Caco-2 (cell line): ENCODE data around the gene NUSAP1. TPM values are rescaled to one million over a fixed set of nuclear protein-coding genes. Genes with fewer than 3 reads are reported as not detected.

Source experiments
- BruUV-seq: library from RNA; stranded (reverse); fragments of 400-500 nt; replicated peaks from 2 replicates; lab custom pipeline; 2021; lab: Mats Ljungman, UMichigan
- CTCF ChIA-PET: fragments of 300-600 bp; sonication (Branson Sonifier 250); formaldehyde crosslinking; loops from one replicate; lab custom pipeline; 2022; ENCODE audit warnings: antibody characterized with exemption; lab: Charles Lee
- POLR2A ChIA-PET: fragments of 300-600 bp; sonication (Branson Sonifier 250); formaldehyde crosslinking; loops from one replicate; lab custom pipeline; 2022; ENCODE audit warnings: antibody characterized with exemption; lab: Charles Lee
- DNase-seq, 2 experiments: peaks; one replicate each; pipeline versions ENCODE4 v3.0.0 to v3.0.0-alpha.2; 2020 to 2022
- H3K27me3 ChIP-seq: replicated peaks from 2 replicates; pipeline ENCODE4 v1.6.0; 2011; ENCODE audit warnings: low read length; ENCODE audit not compliant: control insufficient read depth, insufficient read depth
- H3K36me3 ChIP-seq: 2 replicates; pipeline ENCODE4 v1.5.1; 2011; ENCODE audit warnings: low read length; ENCODE audit not compliant: control insufficient read depth, insufficient read depth
- H3K4me1 ChIP-seq: fragments of 250-450 bp; sonication (Bioruptor Pico); 2 replicates; pipeline ENCODE4 v1.5.1; 2020; ENCODE audit warnings: mild to moderate bottlenecking
- H3K4me3 ChIP-seq: 2 replicates; pipeline ENCODE4 v1.5.1; 2011; ENCODE audit warnings: low read depth, mild to moderate bottlenecking, control low read depth, low read length
- H3K9me3 ChIP-seq: fragments of 250-450 bp; sonication (Bioruptor Pico); 2 replicates; pipeline ENCODE4 v1.5.1; 2020; ENCODE audit warnings: mild to moderate bottlenecking, moderate library complexity
- H3K27ac Mint-ChIP-seq: one replicate; pipeline ENCODE4 v1.8.0; 2022; ENCODE audit warnings: mixed read lengths; ENCODE audit not compliant: unreplicated experiment
- H3K27me3 Mint-ChIP-seq: one replicate; pipeline ENCODE4 v1.8.0; 2022; ENCODE audit warnings: mixed read lengths; ENCODE audit not compliant: insufficient read depth, unreplicated experiment
- H3K36me3 Mint-ChIP-seq: one replicate; pipeline ENCODE4 v1.8.0; 2022; ENCODE audit warnings: mild to moderate bottlenecking, mixed read lengths; ENCODE audit not compliant: insufficient read depth, unreplicated experiment
- H3K4me1 Mint-ChIP-seq: one replicate; pipeline ENCODE4 v1.8.0; 2022; ENCODE audit warnings: low read depth, mixed read lengths; ENCODE audit not compliant: unreplicated experiment
- H3K4me3 Mint-ChIP-seq: one replicate; pipeline ENCODE4 v1.8.0; 2022; ENCODE audit warnings: mild to moderate bottlenecking, moderate library complexity, mixed read lengths; ENCODE audit not compliant: unreplicated experiment
- H3K9me3 Mint-ChIP-seq: one replicate; pipeline ENCODE4 v1.8.0; 2022; ENCODE audit warnings: mixed read lengths; ENCODE audit not compliant: unreplicated experiment
- intact Hi-C: fragments of 100-400 bp; cut with micrococcal nuclease; formaldehyde crosslinking; loops from one replicate; pipeline ENCODE4 v1.10.0; 2022; ENCODE audit not compliant: unreplicated experiment
- total RNA-seq: library from RNA; stranded (reverse); gene quantifications from 2 replicates; pipeline ENCODE4 v1.2.3, GENCODE V29; 2022
- TF ChIP-seq, protein P1 (sequence below), 2 experiments: fragments of 200-600 bp in 1 of 2; IDR thresholded peaks; 1 replicate in 1 of 2; 2 replicates in 1 of 2; pipeline versions ENCODE4 v1.5.1 to v1.8.0; 2011 to 2022; ENCODE audit warnings: antibody characterized with exemption in 1 of 2, control low read depth in 1 of 2, inconsistent platforms in 1 of 2, low read depth in 1 of 2, low read length in 1 of 2, mild to moderate bottlenecking in 1 of 2, moderate library complexity in 1 of 2; ENCODE audit not compliant: insufficient read depth in 1 of 2, severe bottlenecking in 1 of 2, unreplicated experiment in 1 of 2

NUSAP1 gene
- total RNA-seq, 1 experiment from 2014 or later: 106 TPM

DNA sequence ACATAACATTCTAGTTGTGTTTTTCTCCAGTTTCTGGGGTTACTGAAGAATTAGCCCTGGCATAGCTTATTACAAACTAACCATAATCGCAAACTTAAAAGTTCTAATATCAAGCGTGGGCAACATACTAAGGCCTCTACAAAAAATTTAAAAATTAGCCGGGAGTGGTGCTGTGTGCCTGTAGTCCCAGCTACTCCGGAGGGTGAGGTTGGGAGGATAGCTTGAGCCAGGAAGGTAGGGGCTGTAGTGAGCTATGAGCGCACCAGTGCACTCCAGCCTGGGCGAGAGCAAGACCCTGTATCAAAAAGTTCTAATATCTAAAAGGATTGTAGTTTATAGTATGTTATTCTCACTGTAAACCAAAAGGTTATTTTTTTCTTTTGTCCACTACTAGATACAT, 1.4 kb upstream of the NUSAP1 start:
- H3K36me3 Mint-ChIP-seq: peaks cover 32% of the 10 kb centered on the region
- no peak for DNase-seq
- no peaks in the 10 kb centered on the region for H3K9me3 ChIP-seq
- H3K4me3 ChIP-seq: peak overlapping the region; percentile 87
- H3K27ac Mint-ChIP-seq: peak overlapping the region; percentile 97
- no TSS peak for BruUV-seq
- no peaks in the 10 kb centered on the region for H3K27me3 ChIP-seq
- TF ChIP-seq, protein P1, sequence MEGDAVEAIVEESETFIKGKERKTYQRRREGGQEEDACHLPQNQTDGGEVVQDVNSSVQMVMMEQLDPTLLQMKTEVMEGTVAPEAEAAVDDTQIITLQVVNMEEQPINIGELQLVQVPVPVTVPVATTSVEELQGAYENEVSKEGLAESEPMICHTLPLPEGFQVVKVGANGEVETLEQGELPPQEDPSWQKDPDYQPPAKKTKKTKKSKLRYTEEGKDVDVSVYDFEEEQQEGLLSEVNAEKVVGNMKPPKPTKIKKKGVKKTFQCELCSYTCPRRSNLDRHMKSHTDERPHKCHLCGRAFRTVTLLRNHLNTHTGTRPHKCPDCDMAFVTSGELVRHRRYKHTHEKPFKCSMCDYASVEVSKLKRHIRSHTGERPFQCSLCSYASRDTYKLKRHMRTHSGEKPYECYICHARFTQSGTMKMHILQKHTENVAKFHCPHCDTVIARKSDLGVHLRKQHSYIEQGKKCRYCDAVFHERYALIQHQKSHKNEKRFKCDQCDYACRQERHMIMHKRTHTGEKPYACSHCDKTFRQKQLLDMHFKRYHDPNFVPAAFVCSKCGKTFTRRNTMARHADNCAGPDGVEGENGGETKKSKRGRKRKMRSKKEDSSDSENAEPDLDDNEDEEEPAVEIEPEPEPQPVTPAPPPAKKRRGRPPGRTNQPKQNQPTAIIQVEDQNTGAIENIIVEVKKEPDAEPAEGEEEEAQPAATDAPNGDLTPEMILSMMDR (IDR thresholded peaks at IDR 0.05; ENCODE audit: insufficient read depth in 1 of 2, low read depth in 1 of 2, low read length in 1 of 2, severe bottlenecking in 1 of 2, unreplicated experiment in 1 of 2): no peak
- H3K4me3 Mint-ChIP-seq: peak overlapping the region; percentile 89
- H3K9me3 Mint-ChIP-seq: no peaks in the 10 kb centered on the region
- CTCF ChIA-PET: no interaction called here
- H3K27me3 Mint-ChIP-seq: no peaks in the 10 kb centered on the region
- H3K36me3 ChIP-seq: no peaks in the 10 kb centered on the region
- POLR2A ChIA-PET: no interaction called here
- H3K4me1 Mint-ChIP-seq: peaks cover 7% of the 10 kb centered on the region
- intact Hi-C loops: loop anchor here (10.0 kb wide), 1 partner anchor 426 kb away; no protein-coding TSS in a partner anchor
- H3K4me1 ChIP-seq: peaks cover 4% of the 10 kb centered on the region; the same call in 1 of the 2 replicates

DNA sequence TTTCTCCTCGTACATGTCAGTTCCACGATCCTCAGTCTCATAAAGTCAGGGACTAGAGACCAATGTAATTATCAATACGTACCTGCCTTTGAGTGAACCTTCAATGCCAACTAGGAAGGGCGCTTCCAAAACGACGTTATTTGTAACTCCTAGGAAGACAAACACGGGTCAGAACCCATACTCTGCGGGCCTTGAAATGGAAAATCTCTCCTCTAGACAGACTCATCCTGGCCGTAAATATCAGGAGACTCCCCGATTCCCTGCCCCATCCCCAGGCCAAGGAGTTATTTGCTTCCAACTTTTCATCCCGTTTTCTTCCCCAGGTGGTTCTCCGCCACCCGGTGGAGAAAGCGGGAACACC, 868 bp upstream of the NUSAP1 start:
- TF ChIP-seq, protein P1 (IDR thresholded peaks at IDR 0.05; ENCODE audit: insufficient read depth in 1 of 2, low read depth in 1 of 2, low read length in 1 of 2, severe bottlenecking in 1 of 2, unreplicated experiment in 1 of 2): peak; percentile 63 to 82
- ChIA-PET POLR2A (interaction anchor here (0.5 to 1.2 kb wide), 13 partner anchors 8 to 438 kb away, joined by 3 to 10 read pairs (median 4); partner anchors contain the start of genes CHP1, MGA and VPS18), CTCF (interaction anchor here (0.9 to 1.3 kb wide), 3 partner anchors 15 to 439 kb away, joined by 3 to 10 read pairs (median 4); no protein-coding TSS in a partner anchor)
- Mint-ChIP-seq H3K27ac (peak overlapping the region; percentile 97), H3K36me3 (peaks cover 35% of the 10 kb centered on the region), H3K4me3 (peak overlapping the region; percentile 89), H3K4me1 (peaks cover 7% of the 10 kb centered on the region), H3K9me3 (no peaks in the 10 kb centered on the region), H3K27me3 (no peaks in the 10 kb centered on the region)
- peak overlapping the region; percentile 87 for H3K4me3 ChIP-seq
- no peaks in the 10 kb centered on the region for H3K9me3 ChIP-seq
- peak in 1 of 2 experiments; percentile 85 for DNase-seq
- BruUV-seq: no TSS peak
- H3K36me3 ChIP-seq: no peaks in the 10 kb centered on the region
- peaks cover 4% of the 10 kb centered on the region; the same call in 1 of the 2 replicates for H3K4me1 ChIP-seq
- intact Hi-C loops: loop anchor here (1.0 to 10.0 kb wide), 3 partner anchors 47 to 427 kb away; partner anchors contain the start of gene CHP1
- H3K27me3 ChIP-seq: no peaks in the 10 kb centered on the region

DNA sequence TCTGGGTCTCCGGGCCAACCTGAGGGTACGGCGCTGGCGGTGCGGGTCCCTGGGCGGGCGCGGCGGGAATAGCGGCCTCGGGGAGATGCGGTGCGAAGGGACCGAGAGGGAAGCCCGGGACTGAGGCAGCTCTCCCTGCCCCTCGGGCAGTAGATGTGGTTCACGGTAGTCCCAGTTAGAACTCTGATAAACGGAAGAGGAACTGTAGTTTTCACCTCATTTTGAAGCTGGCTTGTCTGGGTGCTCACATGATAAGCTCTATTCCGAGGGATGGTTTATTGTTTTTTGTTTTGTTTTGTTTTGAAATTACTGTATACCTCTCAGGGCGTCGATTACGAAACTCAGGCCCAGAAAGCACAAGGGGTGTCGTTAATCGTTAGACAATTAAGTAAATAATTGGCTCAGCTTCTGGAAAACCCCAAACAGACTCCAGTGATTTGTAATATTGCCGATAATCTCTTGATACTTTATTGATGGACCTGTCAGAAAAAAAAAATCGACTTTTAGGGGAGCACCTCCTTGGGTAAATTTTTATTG, 413 bp downstream of the NUSAP1 start:
- no peaks in the 10 kb centered on the region for H3K9me3 ChIP-seq
- peaks cover 44% of the 10 kb centered on the region for H3K36me3 Mint-ChIP-seq
- no peaks in the 10 kb centered on the region for H3K27me3 ChIP-seq
- TF ChIP-seq, protein P1 (IDR thresholded peaks at IDR 0.05; ENCODE audit: insufficient read depth in 1 of 2, low read depth in 1 of 2, low read length in 1 of 2, severe bottlenecking in 1 of 2, unreplicated experiment in 1 of 2): no peak
- POLR2A ChIA-PET: interaction anchor here (0.6 to 1.3 kb wide), 9 partner anchors 16 to 443 kb away, joined by 3 to 10 read pairs (median 3); partner anchors contain the start of genes CHP1, INO80 and VPS18
- H3K4me1 Mint-ChIP-seq: peaks cover 16% of the 10 kb centered on the region
- peak overlapping the region; percentile 89 for H3K4me3 Mint-ChIP-seq
- TSS peak; percentile 85 for BruUV-seq
- intact Hi-C loops: loop anchor here (2.0 to 10.0 kb wide), 2 partner anchors 48 to 428 kb away; no protein-coding TSS in a partner anchor
- H3K27me3 Mint-ChIP-seq: no peaks in the 10 kb centered on the region
- H3K36me3 ChIP-seq: no peaks in the 10 kb centered on the region
- no peaks in the 10 kb centered on the region for H3K9me3 Mint-ChIP-seq
- CTCF ChIA-PET: interaction anchor here (0.5 to 1.3 kb wide), 6 partner anchors 16 to 441 kb away, joined by 3 to 10 read pairs (median 4); partner anchors contain the start of genes CHP1 and EXD1
- DNase-seq: no peak
- peak overlapping the region; percentile 97 for H3K27ac Mint-ChIP-seq
- peaks cover 4% of the 10 kb centered on the region; the same call in 1 of the 2 replicates for H3K4me1 ChIP-seq
- peak overlapping the region; percentile 76 for H3K4me3 ChIP-seq
